Type B pancreatic cell (in vitro differentiated cells): Measurements from ENCODE around the gene TMEM234. TPM values are rescaled to one million over a fixed set of nuclear protein-coding genes. Genes with fewer than 3 reads are reported as not detected.

Experiments
- DNase-seq: peaks from one replicate; pipeline ENCODE4 v3.0.0; 2021; ENCODE audit warnings: mixed read lengths; ENCODE audit not compliant: unreplicated experiment; ENCODE audit errors: extremely low spot score
- H3K27ac Mint-ChIP-seq: 2 replicates; pipeline ENCODE4 v1.8.0; 2021; ENCODE audit warnings: mild to moderate bottlenecking, mixed read lengths
- H3K27me3 Mint-ChIP-seq: 2 replicates; pipeline ENCODE4 v1.8.0; 2021; ENCODE audit warnings: mixed read lengths
- H3K36me3 Mint-ChIP-seq: 2 replicates; pipeline ENCODE4 v1.8.0; 2021; ENCODE audit warnings: mixed read lengths
- H3K4me1 Mint-ChIP-seq: one replicate; pipeline ENCODE4 v1.8.0; 2021; ENCODE audit warnings: mixed read lengths; ENCODE audit not compliant: unreplicated experiment
- H3K4me3 Mint-ChIP-seq: 2 replicates; pipeline ENCODE4 v1.8.0; 2021; ENCODE audit warnings: mild to moderate bottlenecking, mixed read lengths
- H3K9me3 Mint-ChIP-seq: 2 replicates; pipeline ENCODE4 v1.8.0; 2021; ENCODE audit warnings: mixed read lengths
- total RNA-seq: library from RNA; stranded (reverse); gene quantifications from 2 replicates; pipeline ENCODE4 v1.2.1, GENCODE V29; 2021; ENCODE audit warnings: low replicate concordance
- TF ChIP-seq, protein P1 (sequence below): fragments of 200-600 bp; sonication (generic); conservative IDR thresholded peaks from 2 replicates; pipeline ENCODE4 v1.5.0; 2021; ENCODE audit warnings: antibody characterized with exemption, mild to moderate bottlenecking

The TMEM234 gene
- total RNA-seq, 1 donor from 2014 or later = 35.4 TPM

DNA sequence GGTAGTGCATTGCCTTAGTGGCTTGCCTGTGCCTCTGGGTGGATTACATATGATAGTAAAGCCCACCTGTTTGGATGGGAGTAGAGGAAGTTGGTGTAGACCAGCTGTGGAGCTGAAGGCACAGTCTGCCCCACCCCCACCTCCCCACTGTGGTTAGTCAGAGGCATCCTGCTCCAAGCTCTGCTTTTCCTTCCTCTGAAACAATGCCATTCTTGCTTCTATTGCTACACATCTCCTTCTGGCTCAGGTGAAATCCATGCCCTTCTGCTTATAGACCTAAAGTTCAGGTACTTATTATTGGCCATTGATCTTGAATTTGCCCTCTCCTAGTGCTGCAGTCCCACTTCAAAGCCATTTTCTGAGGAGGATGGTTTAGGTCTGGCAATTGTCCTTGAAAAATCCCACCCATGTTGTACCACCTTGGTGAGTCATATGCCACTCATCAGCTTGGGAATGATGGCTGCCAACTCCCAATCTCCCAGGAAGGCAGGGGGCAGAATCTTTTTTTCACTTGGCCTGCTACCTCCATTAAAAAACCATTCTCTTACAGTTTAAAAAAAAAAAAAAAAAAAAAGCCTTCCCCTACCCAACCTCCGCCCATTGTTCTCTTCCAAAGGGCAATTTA lies 49.4 kb downstream of the TMEM234 start:
- Mint-ChIP-seq H3K9me3 (no peaks in the 10 kb centered on the region), H3K27me3 (no peaks in the 10 kb centered on the region), H3K4me1 (no peaks in the 10 kb centered on the region), H3K36me3 (peaks cover 25% of the 10 kb centered on the region), H3K4me3 (no peak overlapping the region), H3K27ac (no peak overlapping the region)
- no peak for DNase-seq
- TF ChIP-seq, protein P1, sequence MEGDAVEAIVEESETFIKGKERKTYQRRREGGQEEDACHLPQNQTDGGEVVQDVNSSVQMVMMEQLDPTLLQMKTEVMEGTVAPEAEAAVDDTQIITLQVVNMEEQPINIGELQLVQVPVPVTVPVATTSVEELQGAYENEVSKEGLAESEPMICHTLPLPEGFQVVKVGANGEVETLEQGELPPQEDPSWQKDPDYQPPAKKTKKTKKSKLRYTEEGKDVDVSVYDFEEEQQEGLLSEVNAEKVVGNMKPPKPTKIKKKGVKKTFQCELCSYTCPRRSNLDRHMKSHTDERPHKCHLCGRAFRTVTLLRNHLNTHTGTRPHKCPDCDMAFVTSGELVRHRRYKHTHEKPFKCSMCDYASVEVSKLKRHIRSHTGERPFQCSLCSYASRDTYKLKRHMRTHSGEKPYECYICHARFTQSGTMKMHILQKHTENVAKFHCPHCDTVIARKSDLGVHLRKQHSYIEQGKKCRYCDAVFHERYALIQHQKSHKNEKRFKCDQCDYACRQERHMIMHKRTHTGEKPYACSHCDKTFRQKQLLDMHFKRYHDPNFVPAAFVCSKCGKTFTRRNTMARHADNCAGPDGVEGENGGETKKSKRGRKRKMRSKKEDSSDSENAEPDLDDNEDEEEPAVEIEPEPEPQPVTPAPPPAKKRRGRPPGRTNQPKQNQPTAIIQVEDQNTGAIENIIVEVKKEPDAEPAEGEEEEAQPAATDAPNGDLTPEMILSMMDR = no peak

DNA sequence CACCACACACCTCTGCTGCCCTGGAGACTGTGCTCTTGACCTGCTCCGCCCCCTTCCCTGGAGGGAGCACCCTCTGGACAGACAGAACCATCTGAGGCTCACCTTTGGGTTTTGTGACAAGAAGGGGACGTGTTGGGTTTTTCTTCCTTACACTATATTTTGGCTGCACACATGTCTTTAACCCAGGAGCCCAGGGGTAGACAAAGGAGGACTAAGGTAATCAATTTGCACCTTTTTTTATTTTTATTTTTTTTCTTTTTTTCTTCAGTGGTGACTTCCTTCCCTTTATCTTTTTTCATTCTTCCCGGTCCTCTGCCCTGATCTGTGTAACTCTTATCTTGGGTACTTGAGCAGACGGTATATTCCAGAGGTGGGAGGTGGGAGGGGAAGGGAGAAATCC lies 51.2 kb downstream of the TMEM234 start:
- H3K27ac Mint-ChIP-seq = no peak overlapping the region
- TF ChIP-seq, protein P1 = no peak
- no peaks in the 10 kb centered on the region for H3K9me3 Mint-ChIP-seq
- H3K4me3 Mint-ChIP-seq = no peak overlapping the region
- H3K4me1 Mint-ChIP-seq = no peaks in the 10 kb centered on the region
- DNase-seq = no peak
- peaks cover 24% of the 10 kb centered on the region for H3K36me3 Mint-ChIP-seq
- H3K27me3 Mint-ChIP-seq = no peaks in the 10 kb centered on the region

Other genes with a start within 250 kb of the TMEM234 start
- gene KHDRBS1, start 208.5 kb downstream of the TMEM234 start, total RNA-seq = 136 and 202 TPM in 2 replicates
- gene TMEM39B, start 149.4 kb downstream of the TMEM234 start, total RNA-seq = 17.2 and 23.3 TPM in 2 replicates
- gene KPNA6, start 114.3 kb downstream of the TMEM234 start, total RNA-seq = 76.2 and 85.1 TPM in 2 replicates
- 54.0 and 60.4 TPM in 2 replicates for gene TXLNA, start 42.7 kb downstream of the TMEM234 start, total RNA-seq
- 15.8 and 19.6 TPM in 2 replicates for gene CCDC28B, start 21.8 kb downstream of the TMEM234 start, total RNA-seq
- 4.3 and 4.7 TPM in 2 replicates for gene IQCC, start 16.7 kb downstream of the TMEM234 start, total RNA-seq
- gene DCDC2B, start 13.3 kb downstream of the TMEM234 start, total RNA-seq = not detected in 2 replicates
- gene EIF3I, start 54 bp upstream of the TMEM234 start, total RNA-seq = 162 and 179 TPM in 2 replicates
- gene FAM167B, start 24.9 kb upstream of the TMEM234 start, total RNA-seq = 1.4 and 2.1 TPM in 2 replicates
- not detected in 2 replicates for gene LCK, start 28.9 kb upstream of the TMEM234 start, total RNA-seq
- 108 and 114 TPM in 2 replicates for gene HDAC1, start 69.7 kb upstream of the TMEM234 start, total RNA-seq
- gene MARCKSL1, start 113.9 kb upstream of the TMEM234 start, total RNA-seq = 247 and 465 TPM in 2 replicates
- 4.7 and 8.7 TPM in 2 replicates for gene FAM229A, start 140.1 kb upstream of the TMEM234 start, total RNA-seq
- 2.1 and 3.8 TPM in 2 replicates for gene TSSK3, start 140.2 kb upstream of the TMEM234 start, total RNA-seq
- 66.5 and 71.3 TPM in 2 replicates for gene BSDC1, start 172.1 kb upstream of the TMEM234 start, total RNA-seq
- gene ZBTB8B, start 242.7 kb upstream of the TMEM234 start, total RNA-seq = 0.74 and 1.9 TPM in 2 replicates